H9 (cell line): ENCODE results near the gene GRHL3. TPM values are rescaled to one million over a fixed set of nuclear protein-coding genes. Genes with fewer than 3 reads are reported as not detected.

Experiments used
- DNase-seq: peaks from one replicate; pipeline ENCODE4 v3.0.0-alpha.2; 2017
- H2AFZ ChIP-seq: one replicate; pipeline ENCODE4 v1.6.1; 2013; ENCODE audit warnings: mild to moderate bottlenecking, low read length, control low read depth, moderate library complexity
- H2AK5ac ChIP-seq: 2 replicates; pipeline ENCODE4 v1.6.1; 2013; ENCODE audit warnings: low read length, control low read depth, mixed read lengths; ENCODE audit not compliant: insufficient read length
- H2BK120ac ChIP-seq: one replicate; pipeline ENCODE4 v1.6.1; 2013; ENCODE audit warnings: low read depth, mild to moderate bottlenecking, low read length, control low read depth, inconsistent platforms; ENCODE audit not compliant: poor library complexity, severe bottlenecking
- H2BK12ac ChIP-seq: 2 replicates; pipeline ENCODE4 v1.6.1; 2013; ENCODE audit warnings: low read length, control low read depth, mixed read lengths, low read depth; ENCODE audit not compliant: insufficient read length
- H2BK15ac ChIP-seq: 2 replicates; pipeline ENCODE4 v1.6.1; 2013; ENCODE audit warnings: low read depth, low read length, control low read depth
- H2BK20ac ChIP-seq: one replicate; pipeline ENCODE4 v1.6.1; 2013; ENCODE audit warnings: low read depth, mild to moderate bottlenecking, low read length, control low read depth, inconsistent platforms; ENCODE audit not compliant: poor library complexity, severe bottlenecking
- H2BK5ac ChIP-seq: 2 replicates; pipeline ENCODE4 v1.6.1; 2013; ENCODE audit warnings: low read length, control low read depth, mixed read lengths; ENCODE audit not compliant: insufficient read length
- H3K14ac ChIP-seq: 2 replicates; pipeline ENCODE4 v1.6.1; 2013; ENCODE audit warnings: low read length, control low read depth; ENCODE audit not compliant: insufficient read depth
- H3K18ac ChIP-seq: 2 replicates; pipeline ENCODE4 v1.6.1; 2013; ENCODE audit warnings: low read depth, mild to moderate bottlenecking, mixed read lengths, low read length, control low read depth; ENCODE audit not compliant: insufficient read length
- H3K23ac ChIP-seq: 2 replicates; pipeline ENCODE4 v1.6.1; 2013; ENCODE audit warnings: low read length, control low read depth, mixed read lengths, low read depth; ENCODE audit not compliant: insufficient read length
- H3K23me2 ChIP-seq: 2 replicates; pipeline ENCODE4 v1.6.1; 2013; ENCODE audit warnings: low read depth, mild to moderate bottlenecking, mixed read lengths, low read length, control low read depth; ENCODE audit not compliant: insufficient read length, poor library complexity, severe bottlenecking
- H3K27ac ChIP-seq: 2 replicates; pipeline ENCODE4 v1.5.1; 2013; ENCODE audit warnings: low read length, control low read depth, mixed read lengths, low read depth; ENCODE audit not compliant: insufficient read length
- H3K27me3 ChIP-seq: 2 replicates; pipeline ENCODE4 v1.6.1; 2013; ENCODE audit warnings: low read length, control low read depth, inconsistent platforms; ENCODE audit not compliant: insufficient read depth
- H3K4ac ChIP-seq: 2 replicates; pipeline ENCODE4 v1.6.1; 2013; ENCODE audit warnings: low read depth, mild to moderate bottlenecking, control low read depth, inconsistent platforms, low read length, moderate library complexity
- H3K4me1 ChIP-seq: 2 replicates; pipeline ENCODE4 v1.6.1; 2013; ENCODE audit warnings: low read length, control low read depth, inconsistent platforms; ENCODE audit not compliant: insufficient read depth
- H3K4me2 ChIP-seq: 2 replicates; pipeline ENCODE4 v1.6.1; 2013; ENCODE audit warnings: low read length, control low read depth, mixed read lengths; ENCODE audit not compliant: insufficient read length, insufficient read depth
- H3K56ac ChIP-seq: 2 replicates; pipeline ENCODE4 v1.6.1; 2013; ENCODE audit warnings: low read depth, mild to moderate bottlenecking, mixed read lengths, low read length, control low read depth; ENCODE audit not compliant: insufficient read length
- H3K79me1 ChIP-seq: 2 replicates; pipeline ENCODE4 v1.6.1; 2013; ENCODE audit warnings: low read depth, mild to moderate bottlenecking, moderate library complexity, low read length, control low read depth, inconsistent platforms; ENCODE audit not compliant: insufficient read depth, poor library complexity, severe bottlenecking
- H3K79me2 ChIP-seq: 2 replicates; pipeline ENCODE4 v1.6.1; 2013; ENCODE audit warnings: low read length, control low read depth, inconsistent platforms; ENCODE audit not compliant: insufficient read depth
- H3K9ac ChIP-seq: 2 replicates; pipeline ENCODE4 v1.6.1; 2013; ENCODE audit warnings: low read length, control low read depth, mixed read lengths; ENCODE audit not compliant: insufficient read length; ENCODE audit errors: extremely low read depth
- H3K9me3 ChIP-seq: one replicate; pipeline ENCODE4 v1.6.1; 2013; ENCODE audit warnings: low read depth, low read length, inconsistent platforms; ENCODE audit not compliant: control insufficient read depth
- H3T11ph ChIP-seq: one replicate; pipeline ENCODE4 v1.6.1; 2013; ENCODE audit warnings: mild to moderate bottlenecking, low read length, control low read depth, inconsistent platforms
- H4K20me1 ChIP-seq: one replicate; pipeline ENCODE4 v1.6.1; 2013; ENCODE audit not compliant: control insufficient read depth, insufficient read length, insufficient read depth
- H4K5ac ChIP-seq: 2 replicates; pipeline ENCODE4 v1.6.1; 2013; ENCODE audit warnings: low read depth, mild to moderate bottlenecking, mixed read lengths, low read length, control low read depth; ENCODE audit not compliant: insufficient read length
- H4K8ac ChIP-seq: replicated peaks from 2 replicates; pipeline ENCODE4 v1.6.1; 2013; ENCODE audit warnings: low read length, control low read depth, mixed read lengths, low read depth; ENCODE audit not compliant: insufficient read length
- H4K91ac ChIP-seq: 2 replicates; pipeline ENCODE4 v1.6.1; 2013; ENCODE audit warnings: low read depth, mild to moderate bottlenecking, moderate library complexity, mixed read lengths, low read length, control low read depth; ENCODE audit not compliant: insufficient read length
- H3K27ac Mint-ChIP-seq, 3 experiments: 2 replicates in 2 of 3; 3 replicates in 1 of 3; pipeline ENCODE4 v1.8.0; 2020 to 2021; ENCODE audit warnings: mixed read lengths in 3 of 3, mild to moderate bottlenecking in 1 of 3, moderate library complexity in 1 of 3
- H3K27me3 Mint-ChIP-seq: 2 replicates; pipeline ENCODE4 v1.8.0; 2021; ENCODE audit warnings: low read depth, mild to moderate bottlenecking, moderate library complexity, mixed read lengths
- H3K36me3 Mint-ChIP-seq, 3 experiments: 2 replicates in 2 of 3; 3 replicates in 1 of 3; pipeline ENCODE4 v1.8.0; 2020 to 2021; ENCODE audit warnings: low read depth in 3 of 3, mixed read lengths in 3 of 3; ENCODE audit not compliant: insufficient read depth in 1 of 3
- H3K4me1 Mint-ChIP-seq, 2 experiments: 2 replicates each; pipeline ENCODE4 v1.8.0; 2020; ENCODE audit warnings: mixed read lengths in 2 of 2
- H3K4me3 Mint-ChIP-seq, 2 experiments: 2 replicates in 1 of 2; 3 replicates in 1 of 2; pipeline ENCODE4 v1.8.0; 2020 to 2021; ENCODE audit warnings: mild to moderate bottlenecking in 2 of 2, mixed read lengths in 2 of 2, moderate library complexity in 1 of 2
- H3K9me3 Mint-ChIP-seq, 2 experiments: 2 replicates in 1 of 2; 3 replicates in 1 of 2; pipeline ENCODE4 v1.8.0; 2020; ENCODE audit warnings: mild to moderate bottlenecking in 2 of 2, mixed read lengths in 2 of 2, moderate library complexity in 1 of 2
- WGBS: extraction: QIAGEN DNeasy Blood & Tissue Kit; methylation state at CpG from one replicate; pipeline ENCODE4 v1.1.7; 2013; ENCODE audit warnings: missing lambda C conversion rate, low lambda C conversion rate, mixed read lengths; ENCODE audit not compliant: insufficient read length; ENCODE audit errors: extremely low coverage; 5-methylcytosine and 5-hydroxymethylcytosine counted together
- total RNA-seq: library from RNA; stranded (reverse); gene quantifications from 2 replicates; pipeline ENCODE4 v1.2.1, GENCODE V29; 2021
- TF ChIP-seq, protein P1 (sequence below): fragments of 200-600 bp; sonication (generic); conservative IDR thresholded peaks from 3 replicates; pipeline ENCODE4 v1.8.0; 2021; ENCODE audit warnings: antibody characterized with exemption, mild to moderate bottlenecking

Gene GRHL3
- total RNA-seq, 1 experiment from 2014 or later = 3.5 TPM

DNA sequence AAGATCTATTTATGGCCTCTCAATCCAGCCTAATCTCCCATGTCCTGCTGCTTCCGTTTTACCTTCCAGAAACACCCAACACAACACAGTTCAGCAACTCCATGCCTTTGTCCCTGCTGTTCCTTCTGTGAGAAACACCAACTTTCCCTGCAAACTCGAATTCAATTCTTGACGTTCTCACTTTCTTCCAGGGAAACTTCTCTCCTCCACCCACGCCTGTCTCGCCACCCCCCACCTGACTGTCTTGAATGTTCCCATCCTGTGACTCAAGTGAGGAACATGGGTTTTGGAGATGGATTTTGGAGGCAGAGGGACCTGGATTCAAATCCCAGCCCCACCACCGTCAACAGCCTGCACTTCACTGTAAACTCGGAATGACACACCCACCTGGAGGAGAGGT, 44.8 kb downstream of the GRHL3 start:
- Histone ChIP-seq H2BK5ac (no peak overlapping the region), H3K18ac (no peak overlapping the region), H4K5ac (no peak overlapping the region), H3K4ac (no peak overlapping the region), H3T11ph (no peak overlapping the region), H2BK20ac (no peak overlapping the region), H3K79me1 (no peaks in the 10 kb centered on the region), H4K8ac (no peak overlapping the region), H2BK15ac (no peak overlapping the region), H3K4me2 (no peak overlapping the region), H2BK120ac (no peak overlapping the region), H2BK12ac (no peak overlapping the region), H3K23me2 (no peaks in the 10 kb centered on the region), H3K56ac (no peak overlapping the region), H2AK5ac (no peak overlapping the region), H2AFZ (no peak overlapping the region), H3K27me3 (no peaks in the 10 kb centered on the region), H3K4me1 (no peaks in the 10 kb centered on the region), H3K9me3 (no peaks in the 10 kb centered on the region), H3K9ac (no peak overlapping the region), H3K79me2 (no peaks in the 10 kb centered on the region), H4K91ac (no peak overlapping the region), H3K14ac (no peak overlapping the region), H3K23ac (no peak overlapping the region), H3K27ac (no peak overlapping the region), H4K20me1 (no peaks in the 10 kb centered on the region)
- Mint-ChIP-seq H3K4me3 (no peak overlapping the region), H3K36me3 (peaks cover 0 to 3% (median 3%) of the 10 kb centered on the region in 3 experiments; a peak in 3 of 7 replicates), H3K4me1 (peaks cover 12 to 20% of the 10 kb centered on the region in 2 experiments), H3K27ac (no peak overlapping the region), H3K9me3 (no peaks in the 10 kb centered on the region), H3K27me3 (no peaks in the 10 kb centered on the region)
- TF ChIP-seq, protein P1, sequence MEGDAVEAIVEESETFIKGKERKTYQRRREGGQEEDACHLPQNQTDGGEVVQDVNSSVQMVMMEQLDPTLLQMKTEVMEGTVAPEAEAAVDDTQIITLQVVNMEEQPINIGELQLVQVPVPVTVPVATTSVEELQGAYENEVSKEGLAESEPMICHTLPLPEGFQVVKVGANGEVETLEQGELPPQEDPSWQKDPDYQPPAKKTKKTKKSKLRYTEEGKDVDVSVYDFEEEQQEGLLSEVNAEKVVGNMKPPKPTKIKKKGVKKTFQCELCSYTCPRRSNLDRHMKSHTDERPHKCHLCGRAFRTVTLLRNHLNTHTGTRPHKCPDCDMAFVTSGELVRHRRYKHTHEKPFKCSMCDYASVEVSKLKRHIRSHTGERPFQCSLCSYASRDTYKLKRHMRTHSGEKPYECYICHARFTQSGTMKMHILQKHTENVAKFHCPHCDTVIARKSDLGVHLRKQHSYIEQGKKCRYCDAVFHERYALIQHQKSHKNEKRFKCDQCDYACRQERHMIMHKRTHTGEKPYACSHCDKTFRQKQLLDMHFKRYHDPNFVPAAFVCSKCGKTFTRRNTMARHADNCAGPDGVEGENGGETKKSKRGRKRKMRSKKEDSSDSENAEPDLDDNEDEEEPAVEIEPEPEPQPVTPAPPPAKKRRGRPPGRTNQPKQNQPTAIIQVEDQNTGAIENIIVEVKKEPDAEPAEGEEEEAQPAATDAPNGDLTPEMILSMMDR = no peak
- no peak for DNase-seq
- no CpG with 5 or more reads among the region's 7 CpGs for WGBS
